Epithelial cell of esophagus (primary cell): ENCODE results near the gene DCN.

ENCODE experiments used
- DNase-seq: peaks from one replicate; pipeline ENCODE4 v3.0.0; 2010; ENCODE audit warnings: low read depth
- H3K4me3 ChIP-seq: 2 replicates; pipeline ENCODE4 v1.5.1; 2011; ENCODE audit warnings: mild to moderate bottlenecking, low read length, control low read depth
- CTCF ChIP-seq: IDR thresholded peaks from 2 replicates; pipeline ENCODE4 v1.5.1; 2011; ENCODE audit warnings: low read depth, mild to moderate bottlenecking, low read length, control low read depth, inconsistent platforms; ENCODE audit not compliant: insufficient read depth; ENCODE audit errors: missing control alignments

Gene DCN

DNA sequence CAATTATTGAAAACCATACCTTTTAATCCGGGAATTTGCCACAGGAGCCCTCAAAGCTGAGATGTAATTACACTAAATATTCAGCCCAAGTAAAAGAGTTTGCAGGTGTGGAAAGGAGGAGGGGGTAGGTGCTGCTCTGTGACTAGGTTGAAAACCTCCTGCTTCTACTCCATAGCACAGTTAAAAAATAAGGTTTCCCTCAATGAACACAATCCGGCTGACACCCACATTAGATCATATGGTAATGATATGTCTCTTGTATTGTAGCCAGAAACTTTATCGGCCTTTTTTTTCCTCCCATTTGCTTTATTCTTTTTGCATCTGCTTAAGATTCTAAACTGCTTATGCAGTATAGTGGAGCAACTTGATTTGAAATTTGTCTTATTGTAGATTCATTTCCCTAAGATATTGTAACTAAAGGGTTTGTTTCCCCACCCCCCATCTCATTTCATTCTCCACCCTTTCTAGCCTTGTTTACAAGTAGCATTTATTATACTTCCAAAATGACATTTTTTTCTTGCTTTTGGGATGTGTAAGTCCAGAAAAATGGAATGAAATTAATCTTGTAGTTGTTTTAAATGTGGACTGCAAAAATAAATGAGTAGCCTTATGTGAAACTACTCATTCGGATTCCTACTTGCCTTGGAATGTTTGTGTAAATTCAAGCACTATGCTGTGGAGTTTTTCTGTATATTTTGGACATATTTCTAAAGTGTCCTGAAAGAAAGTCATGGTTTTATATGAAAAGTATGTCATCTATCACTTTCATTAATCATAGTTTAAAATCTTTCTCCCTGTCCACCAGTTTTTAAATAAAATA is at the start of gene DCN:
Gene DCN (minus strand): TSS at position 182 of the 820 bp plus-strand sequence. CDS start 4,265 bp downstream, outside the sequence.
- DNase-seq = no peak
- TF ChIP-seq CTCF = no peak
- H3K4me3 ChIP-seq = no peak within 1 kb of the TSS

DNA sequence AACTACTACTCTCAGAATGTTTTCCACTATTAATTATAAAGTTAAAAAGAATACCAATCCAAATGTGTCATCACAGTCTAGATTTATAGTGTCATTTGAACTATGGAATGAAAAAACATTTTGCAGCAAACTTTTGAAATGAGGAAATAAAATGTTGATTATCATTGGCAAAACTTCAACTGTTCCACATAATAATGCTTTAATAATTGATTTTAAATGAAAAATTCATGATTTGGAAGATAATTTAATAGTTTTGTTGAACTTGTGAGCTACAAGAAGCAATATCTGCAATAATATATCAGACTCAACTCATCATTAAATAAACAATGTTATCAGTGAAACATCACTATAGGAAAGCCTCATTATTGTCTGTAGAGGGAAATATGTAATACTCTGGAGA is 48.2 kb upstream of the DCN start:
- H3K4me3 ChIP-seq = no peak overlapping the region
- no peak for DNase-seq
- no peak for TF ChIP-seq CTCF

- H3K4me3 ChIP-seq = no peak overlapping the region
- no peak for DNase-seq
- TF ChIP-seq CTCF = no peak
These were observed 44.3 kb upstream of the DCN start for GRCh38 chr12:91226951-91227350.

DNA sequence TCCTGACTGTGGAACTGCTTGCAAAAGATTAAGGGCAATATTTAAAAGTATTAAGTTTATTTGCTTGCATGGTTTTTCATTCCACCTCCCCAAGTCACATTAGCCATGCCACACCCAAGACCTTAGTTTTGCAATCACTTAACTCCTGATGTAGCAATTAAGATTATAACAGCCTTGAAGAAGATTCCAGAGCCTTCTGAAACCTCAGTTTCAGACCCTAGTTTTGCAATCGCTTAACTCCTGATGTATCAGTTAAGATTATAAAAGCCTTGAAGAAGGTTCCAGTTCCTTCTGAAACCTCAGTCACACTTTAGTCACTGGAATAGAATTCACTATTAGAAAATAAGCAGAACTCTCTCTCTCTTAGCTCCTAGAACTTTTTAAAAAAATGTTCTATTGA is 42.7 kb upstream of the DCN start:
- no peak for TF ChIP-seq CTCF
- H3K4me3 ChIP-seq = no peak overlapping the region
- DNase-seq = peak; percentile 62

DNA sequence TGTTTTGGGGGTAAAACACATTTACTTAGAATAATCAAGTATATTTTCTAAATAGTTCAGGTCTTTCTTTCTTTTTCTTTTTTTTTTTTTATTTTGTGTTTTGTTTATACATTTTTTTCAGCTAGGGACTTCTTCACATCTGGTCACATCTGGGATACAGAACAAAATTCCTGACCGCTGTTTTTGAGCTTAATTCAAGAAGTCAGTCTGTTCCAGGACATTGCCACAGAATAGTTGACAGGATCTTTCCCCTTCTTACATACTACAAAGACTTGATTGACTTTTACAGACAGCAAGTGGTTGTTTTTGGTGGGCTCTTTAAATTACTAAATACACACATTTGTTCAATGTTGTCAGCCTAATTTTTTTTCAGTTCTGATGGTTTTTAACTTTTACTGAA is 41.8 kb upstream of the DCN start:
- no peak for DNase-seq
- TF ChIP-seq CTCF = no peak
- H3K4me3 ChIP-seq = no peak overlapping the region

DNA sequence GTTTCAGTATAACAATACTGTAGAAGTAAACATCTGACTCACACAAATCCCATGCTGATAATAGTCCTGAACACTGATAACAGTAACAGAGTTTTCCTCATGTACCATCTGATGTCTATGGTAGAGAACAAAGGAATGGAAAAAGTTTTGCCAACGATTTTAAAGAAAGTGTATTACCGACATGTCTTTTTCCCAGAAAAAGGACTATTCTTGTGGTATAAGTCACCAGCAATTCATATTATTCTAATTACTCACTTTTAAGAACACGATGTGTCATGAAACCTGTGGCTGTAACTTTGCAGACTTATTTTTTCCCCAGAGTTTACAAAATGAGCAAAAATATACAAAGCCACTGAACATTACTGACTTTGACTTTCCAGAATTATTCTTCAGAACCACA is 40.1 kb upstream of the DCN start:
- H3K4me3 ChIP-seq = no peak overlapping the region
- peak; percentile 43 for DNase-seq
- no peak for TF ChIP-seq CTCF

DNA sequence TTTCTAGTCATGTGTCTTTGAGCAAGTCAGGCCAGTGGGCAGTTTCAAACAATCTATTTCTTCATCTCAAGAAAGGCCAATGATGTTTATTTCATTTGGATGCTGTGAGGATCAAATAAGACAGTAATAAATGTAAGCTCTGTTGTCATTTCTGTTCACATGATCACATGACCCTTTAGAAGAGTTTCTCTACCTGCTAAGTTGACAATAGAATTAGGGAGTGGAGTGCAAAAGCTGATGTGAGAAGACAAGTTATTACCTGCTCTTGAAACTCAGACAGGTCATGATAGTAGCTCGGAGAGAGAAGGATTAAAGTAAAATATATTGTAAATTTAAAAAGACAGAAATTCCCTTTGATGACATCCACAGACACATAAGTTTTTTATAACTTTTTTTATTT is 37.3 kb upstream of the DCN start:
- DNase-seq = peak; percentile 74
- no peak for TF ChIP-seq CTCF
- H3K4me3 ChIP-seq = no peak overlapping the region
